H9 (cell line): ENCODE data around the gene NINL. TPM values are rescaled to one million over a fixed set of nuclear protein-coding genes. Genes with fewer than 3 reads are reported as not detected.
A peak's percentile ranks its signal among the peaks of the same experiment; 100 is the strongest.

Experiments
- DNase-seq: peaks from one replicate; pipeline ENCODE4 v3.0.0-alpha.2; 2017
- H2AFZ ChIP-seq: one replicate; pipeline ENCODE4 v1.6.1; 2013; ENCODE audit warnings: mild to moderate bottlenecking, low read length, control low read depth, moderate library complexity
- H2AK5ac ChIP-seq: 2 replicates; pipeline ENCODE4 v1.6.1; 2013; ENCODE audit warnings: low read length, control low read depth, mixed read lengths; ENCODE audit not compliant: insufficient read length
- H2BK120ac ChIP-seq: one replicate; pipeline ENCODE4 v1.6.1; 2013; ENCODE audit warnings: low read depth, mild to moderate bottlenecking, low read length, control low read depth, inconsistent platforms; ENCODE audit not compliant: poor library complexity, severe bottlenecking
- H2BK12ac ChIP-seq: 2 replicates; pipeline ENCODE4 v1.6.1; 2013; ENCODE audit warnings: low read length, control low read depth, mixed read lengths, low read depth; ENCODE audit not compliant: insufficient read length
- H2BK15ac ChIP-seq: 2 replicates; pipeline ENCODE4 v1.6.1; 2013; ENCODE audit warnings: low read depth, low read length, control low read depth
- H2BK20ac ChIP-seq: one replicate; pipeline ENCODE4 v1.6.1; 2013; ENCODE audit warnings: low read depth, mild to moderate bottlenecking, low read length, control low read depth, inconsistent platforms; ENCODE audit not compliant: poor library complexity, severe bottlenecking
- H2BK5ac ChIP-seq: 2 replicates; pipeline ENCODE4 v1.6.1; 2013; ENCODE audit warnings: low read length, control low read depth, mixed read lengths; ENCODE audit not compliant: insufficient read length
- H3K14ac ChIP-seq: 2 replicates; pipeline ENCODE4 v1.6.1; 2013; ENCODE audit warnings: low read length, control low read depth; ENCODE audit not compliant: insufficient read depth
- H3K18ac ChIP-seq: 2 replicates; pipeline ENCODE4 v1.6.1; 2013; ENCODE audit warnings: low read depth, mild to moderate bottlenecking, mixed read lengths, low read length, control low read depth; ENCODE audit not compliant: insufficient read length
- H3K23ac ChIP-seq: 2 replicates; pipeline ENCODE4 v1.6.1; 2013; ENCODE audit warnings: low read length, control low read depth, mixed read lengths, low read depth; ENCODE audit not compliant: insufficient read length
- H3K23me2 ChIP-seq: 2 replicates; pipeline ENCODE4 v1.6.1; 2013; ENCODE audit warnings: low read depth, mild to moderate bottlenecking, mixed read lengths, low read length, control low read depth; ENCODE audit not compliant: insufficient read length, poor library complexity, severe bottlenecking
- H3K27ac ChIP-seq: 2 replicates; pipeline ENCODE4 v1.5.1; 2013; ENCODE audit warnings: low read length, control low read depth, mixed read lengths, low read depth; ENCODE audit not compliant: insufficient read length
- H3K27me3 ChIP-seq: 2 replicates; pipeline ENCODE4 v1.6.1; 2013; ENCODE audit warnings: low read length, control low read depth, inconsistent platforms; ENCODE audit not compliant: insufficient read depth
- H3K4ac ChIP-seq: 2 replicates; pipeline ENCODE4 v1.6.1; 2013; ENCODE audit warnings: low read depth, mild to moderate bottlenecking, control low read depth, inconsistent platforms, low read length, moderate library complexity
- H3K4me1 ChIP-seq: 2 replicates; pipeline ENCODE4 v1.6.1; 2013; ENCODE audit warnings: low read length, control low read depth, inconsistent platforms; ENCODE audit not compliant: insufficient read depth
- H3K4me2 ChIP-seq: 2 replicates; pipeline ENCODE4 v1.6.1; 2013; ENCODE audit warnings: low read length, control low read depth, mixed read lengths; ENCODE audit not compliant: insufficient read length, insufficient read depth
- H3K56ac ChIP-seq: 2 replicates; pipeline ENCODE4 v1.6.1; 2013; ENCODE audit warnings: low read depth, mild to moderate bottlenecking, mixed read lengths, low read length, control low read depth; ENCODE audit not compliant: insufficient read length
- H3K79me1 ChIP-seq: 2 replicates; pipeline ENCODE4 v1.6.1; 2013; ENCODE audit warnings: low read depth, mild to moderate bottlenecking, moderate library complexity, low read length, control low read depth, inconsistent platforms; ENCODE audit not compliant: insufficient read depth, poor library complexity, severe bottlenecking
- H3K79me2 ChIP-seq: 2 replicates; pipeline ENCODE4 v1.6.1; 2013; ENCODE audit warnings: low read length, control low read depth, inconsistent platforms; ENCODE audit not compliant: insufficient read depth
- H3K9ac ChIP-seq: 2 replicates; pipeline ENCODE4 v1.6.1; 2013; ENCODE audit warnings: low read length, control low read depth, mixed read lengths; ENCODE audit not compliant: insufficient read length; ENCODE audit errors: extremely low read depth
- H3K9me3 ChIP-seq: one replicate; pipeline ENCODE4 v1.6.1; 2013; ENCODE audit warnings: low read depth, low read length, inconsistent platforms; ENCODE audit not compliant: control insufficient read depth
- H3T11ph ChIP-seq: one replicate; pipeline ENCODE4 v1.6.1; 2013; ENCODE audit warnings: mild to moderate bottlenecking, low read length, control low read depth, inconsistent platforms
- H4K20me1 ChIP-seq: one replicate; pipeline ENCODE4 v1.6.1; 2013; ENCODE audit not compliant: control insufficient read depth, insufficient read length, insufficient read depth
- H4K5ac ChIP-seq: 2 replicates; pipeline ENCODE4 v1.6.1; 2013; ENCODE audit warnings: low read depth, mild to moderate bottlenecking, mixed read lengths, low read length, control low read depth; ENCODE audit not compliant: insufficient read length
- H4K8ac ChIP-seq: replicated peaks from 2 replicates; pipeline ENCODE4 v1.6.1; 2013; ENCODE audit warnings: low read length, control low read depth, mixed read lengths, low read depth; ENCODE audit not compliant: insufficient read length
- H4K91ac ChIP-seq: 2 replicates; pipeline ENCODE4 v1.6.1; 2013; ENCODE audit warnings: low read depth, mild to moderate bottlenecking, moderate library complexity, mixed read lengths, low read length, control low read depth; ENCODE audit not compliant: insufficient read length
- H3K27ac Mint-ChIP-seq, 3 experiments: 2 replicates in 2 of 3; 3 replicates in 1 of 3; pipeline ENCODE4 v1.8.0; 2020 to 2021; ENCODE audit warnings: mixed read lengths in 3 of 3, mild to moderate bottlenecking in 1 of 3, moderate library complexity in 1 of 3
- H3K27me3 Mint-ChIP-seq: 2 replicates; pipeline ENCODE4 v1.8.0; 2021; ENCODE audit warnings: low read depth, mild to moderate bottlenecking, moderate library complexity, mixed read lengths
- H3K36me3 Mint-ChIP-seq, 3 experiments: 2 replicates in 2 of 3; 3 replicates in 1 of 3; pipeline ENCODE4 v1.8.0; 2020 to 2021; ENCODE audit warnings: low read depth in 3 of 3, mixed read lengths in 3 of 3; ENCODE audit not compliant: insufficient read depth in 1 of 3
- H3K4me1 Mint-ChIP-seq, 2 experiments: 2 replicates each; pipeline ENCODE4 v1.8.0; 2020; ENCODE audit warnings: mixed read lengths in 2 of 2
- H3K4me3 Mint-ChIP-seq, 2 experiments: 2 replicates in 1 of 2; 3 replicates in 1 of 2; pipeline ENCODE4 v1.8.0; 2020 to 2021; ENCODE audit warnings: mild to moderate bottlenecking in 2 of 2, mixed read lengths in 2 of 2, moderate library complexity in 1 of 2
- H3K9me3 Mint-ChIP-seq, 2 experiments: 2 replicates in 1 of 2; 3 replicates in 1 of 2; pipeline ENCODE4 v1.8.0; 2020; ENCODE audit warnings: mild to moderate bottlenecking in 2 of 2, mixed read lengths in 2 of 2, moderate library complexity in 1 of 2
- CTCF ChIP-seq: fragments of 200-600 bp; sonication (generic); conservative IDR thresholded peaks from 3 replicates; pipeline ENCODE4 v1.8.0; 2021; ENCODE audit warnings: antibody characterized with exemption, mild to moderate bottlenecking
- WGBS: extraction: QIAGEN DNeasy Blood & Tissue Kit; methylation state at CpG from one replicate; pipeline ENCODE4 v1.1.7; 2013; ENCODE audit warnings: missing lambda C conversion rate, low lambda C conversion rate, mixed read lengths; ENCODE audit not compliant: insufficient read length; ENCODE audit errors: extremely low coverage; 5-methylcytosine and 5-hydroxymethylcytosine counted together
- total RNA-seq: library from RNA; stranded (reverse); gene quantifications from 2 replicates; pipeline ENCODE4 v1.2.1, GENCODE V29; 2021

The NINL gene
- total RNA-seq, 1 experiment from 2014 or later: 34.3 TPM

- no peak overlapping the region for H3K4me3 Mint-ChIP-seq
Measured at GRCh38 chr20:25483431-25484132, 101.7 kb downstream of the NINL start.

More at GRCh38 chr20:25483431-25484132, 101.7 kb downstream of the NINL start:
- no peak overlapping the region for H4K91ac ChIP-seq
- no peak overlapping the region for H3K23ac ChIP-seq
- H3K27ac ChIP-seq: no peak overlapping the region
- H3K14ac ChIP-seq: no peak overlapping the region; the same call in 1 of the 2 replicates
- no peak overlapping the region for H3K18ac ChIP-seq
- H3T11ph ChIP-seq: no peak overlapping the region
- H3K56ac ChIP-seq: no peak overlapping the region
- H3K4me1 Mint-ChIP-seq: peaks cover 4 to 13% of the 10 kb centered on the region in 2 experiments
- H3K4me1 ChIP-seq: no peaks in the 10 kb centered on the region
- no peak overlapping the region for H3K4ac ChIP-seq
- no peak overlapping the region for H2BK120ac ChIP-seq
- H3K79me1 ChIP-seq: no peaks in the 10 kb centered on the region
- no peak overlapping the region for H2BK5ac ChIP-seq
- WGBS: no CpG with 5 or more reads among the region's 14 CpGs
- H3K4me2 ChIP-seq: no peak overlapping the region
- H3K27me3 ChIP-seq: no peaks in the 10 kb centered on the region
- H2BK12ac ChIP-seq: no peak overlapping the region
- no peaks in the 10 kb centered on the region for H4K20me1 ChIP-seq
- H3K27me3 Mint-ChIP-seq: no peaks in the 10 kb centered on the region
- no peaks in the 10 kb centered on the region for H3K79me2 ChIP-seq
- no peak overlapping the region for H4K5ac ChIP-seq
- H4K8ac ChIP-seq: no peak overlapping the region
- no peaks in the 10 kb centered on the region for H3K9me3 ChIP-seq
- no peak for TF ChIP-seq CTCF
- no peaks in the 10 kb centered on the region; a peak in 1 of 5 replicates for H3K9me3 Mint-ChIP-seq
- H3K27ac Mint-ChIP-seq: peak overlapping the region in 2 of 3 experiments; percentile 19 to 90; a peak in 3 of 7 replicates
- H3K36me3 Mint-ChIP-seq: peaks cover 30 to 68% (median 67%) of the 10 kb centered on the region in 3 experiments
- H2BK20ac ChIP-seq: no peak overlapping the region
- no peak overlapping the region for H2AFZ ChIP-seq
- no peak overlapping the region for H3K9ac ChIP-seq
- no peak for DNase-seq
- no peak overlapping the region for H2AK5ac ChIP-seq
- no peaks in the 10 kb centered on the region for H3K23me2 ChIP-seq
- no peak overlapping the region for H2BK15ac ChIP-seq
